HG03196 (cell line): ENCODE results near the gene ZDHHC12.

Experiments used
- ATAC-seq: cut with Tn5 transposase; IDR thresholded peaks from one replicate; pipeline ENCODE4 v1.9.1; 2021; ENCODE audit not compliant: unreplicated experiment

Gene ZDHHC12

GRCh38 chr9:128731093-128731492 is 7.2 kb upstream of the ZDHHC12 start:
- ATAC-seq = no peak

DNA sequence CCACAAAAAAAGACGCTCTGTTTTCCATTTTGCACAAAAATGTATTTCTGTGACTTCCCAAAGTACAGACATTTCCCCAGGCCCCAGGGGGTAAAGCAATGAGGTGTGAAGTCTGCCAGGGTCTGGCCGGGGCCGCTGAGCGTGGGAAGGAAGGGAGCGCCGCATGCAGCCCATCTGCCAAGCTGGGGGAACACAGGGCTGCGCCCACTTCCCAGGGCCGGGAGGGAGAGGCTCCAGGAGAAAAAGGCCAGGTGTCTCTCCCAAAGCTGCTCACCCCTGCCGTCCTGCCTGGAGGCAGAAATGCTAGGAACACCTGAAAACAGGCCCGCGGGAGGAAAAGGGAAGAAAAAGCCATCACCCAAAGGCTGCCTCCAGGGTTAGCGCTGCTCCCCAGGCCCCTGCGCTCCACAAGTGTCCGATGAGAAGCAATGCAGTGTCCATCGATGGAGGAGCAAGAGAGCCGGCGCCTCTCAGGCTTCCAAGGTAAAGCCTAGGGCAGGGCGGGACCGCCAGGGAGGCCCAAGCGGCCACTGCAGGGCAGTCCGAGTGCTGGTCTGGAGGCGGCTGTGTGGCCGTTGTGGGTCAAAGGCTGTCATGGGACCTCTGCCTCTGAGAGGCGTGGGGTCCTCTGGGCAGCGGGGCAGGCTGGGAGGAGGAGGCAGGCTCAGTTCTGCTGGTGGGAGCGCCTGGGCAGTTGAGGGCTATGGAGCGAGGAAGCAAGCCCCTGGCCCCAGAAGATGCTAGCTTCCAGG is 6.0 kb upstream of the ZDHHC12 start:
- ATAC-seq = no peak

- ATAC-seq = no peak
Observed at GRCh38 chr9:128729302-128729701, 5.4 kb upstream of the ZDHHC12 start.

- ATAC-seq = no peak
Observed at GRCh38 chr9:128728298-128728697, 4.4 kb upstream of the ZDHHC12 start.

DNA sequence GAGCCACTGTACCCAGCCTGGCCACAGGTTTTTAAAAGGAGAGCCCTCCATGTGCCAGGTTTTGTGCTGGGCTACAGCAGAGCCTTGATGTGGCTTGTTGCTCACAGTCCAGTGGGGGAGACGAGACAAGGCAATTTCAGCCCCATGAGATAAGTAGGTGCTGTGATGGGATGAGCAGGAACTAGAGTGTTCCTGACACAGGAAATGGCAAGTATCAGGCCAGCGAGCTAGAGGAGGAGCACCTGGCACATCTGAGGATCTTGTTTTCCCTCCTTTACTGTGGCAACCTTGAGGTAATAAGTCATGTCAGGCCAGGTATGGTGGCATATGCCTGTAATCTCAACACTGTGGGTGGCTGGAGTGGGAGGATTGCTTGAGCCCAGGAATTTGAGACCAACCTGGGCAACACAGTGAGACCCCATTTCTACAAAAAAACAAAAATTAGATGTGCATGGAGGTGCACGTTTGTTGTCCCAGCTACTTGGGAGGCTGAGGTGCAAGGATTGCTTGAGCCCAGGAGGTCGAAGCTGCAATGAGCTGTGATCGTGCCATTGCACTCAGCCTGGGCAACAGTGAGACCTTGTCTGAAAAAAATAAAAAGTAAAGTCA is 3.8 kb upstream of the ZDHHC12 start:
- no peak for ATAC-seq

DNA sequence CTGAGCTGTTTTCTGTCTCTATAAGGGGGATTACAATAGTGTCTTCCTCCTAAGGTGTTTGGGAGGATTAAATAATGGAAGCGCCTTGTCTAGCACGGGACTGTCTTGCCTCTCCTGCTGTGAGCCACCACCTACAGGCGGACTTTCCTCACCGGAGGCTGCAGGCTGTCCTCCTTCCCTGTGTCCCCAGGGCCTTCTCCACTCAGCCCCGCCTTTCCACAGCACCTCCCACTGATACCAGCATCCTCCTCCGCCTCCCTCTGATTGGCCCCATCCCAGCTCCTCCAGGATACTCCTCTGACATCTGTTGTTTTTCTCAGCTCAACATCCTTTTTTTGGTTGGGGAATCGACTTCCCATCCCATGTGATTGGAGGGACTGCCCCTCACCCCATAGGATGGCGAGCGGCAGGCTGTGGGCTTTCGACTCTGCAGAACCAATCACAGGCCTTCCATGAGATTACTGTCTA is 851 bp upstream of the ZDHHC12 start:
- ATAC-seq = no peak

DNA sequence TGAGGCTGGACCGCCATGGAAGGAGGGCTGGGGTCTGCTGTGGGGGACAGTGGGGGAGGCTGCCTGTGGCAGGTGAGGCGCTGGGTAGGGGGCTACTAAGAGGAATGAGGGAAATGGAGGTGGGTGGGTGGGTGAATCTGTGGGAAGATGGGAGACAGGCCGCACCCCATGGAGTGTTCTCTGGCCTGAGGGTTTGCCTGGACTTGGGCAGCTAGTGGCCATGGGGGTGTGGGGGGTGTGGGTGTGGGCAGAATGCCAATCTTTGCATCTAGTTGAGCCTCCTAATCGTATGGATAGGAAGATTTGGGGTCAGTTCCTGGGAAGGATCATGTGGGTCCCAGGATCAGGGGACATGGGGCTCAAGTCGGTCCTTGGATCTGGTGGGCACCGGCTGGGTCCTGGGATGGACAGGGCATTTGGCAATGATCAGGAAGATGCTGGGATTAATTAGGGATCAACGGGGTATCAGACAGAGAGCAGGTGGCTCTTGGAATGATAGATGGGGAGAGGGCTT is 518 bp downstream of the ZDHHC12 start:
- ATAC-seq = no peak

- ATAC-seq = no peak
Observed at GRCh38 chr9:128722380-128723351, 1.3 kb downstream of the ZDHHC12 start.

DNA sequence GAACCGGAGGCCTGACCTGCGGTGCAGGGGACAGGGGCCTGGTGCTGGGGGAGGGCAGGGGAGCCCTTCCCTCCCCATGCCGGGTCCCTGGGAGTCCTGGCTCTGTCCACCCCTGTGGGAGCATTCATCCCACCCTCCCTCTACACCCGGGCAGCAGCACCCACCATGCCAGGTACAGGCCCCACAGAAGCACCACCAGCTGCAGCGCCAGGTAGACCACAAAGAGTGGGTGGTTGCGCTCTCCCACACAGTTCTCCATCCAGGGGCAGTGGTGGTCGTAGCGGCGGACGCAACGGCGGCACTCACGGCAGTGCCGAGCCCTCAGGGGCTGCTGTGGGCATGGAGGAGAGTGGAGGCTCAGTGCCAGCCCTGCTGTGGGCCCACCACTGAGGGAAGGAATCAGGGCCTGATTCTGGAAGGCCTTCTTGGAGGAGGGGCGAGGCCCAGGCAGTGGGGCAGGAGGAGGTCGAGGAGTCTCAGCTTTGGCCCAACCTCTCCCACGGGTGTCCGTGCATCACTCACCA is 2.4 kb downstream of the ZDHHC12 start:
- no peak for ATAC-seq

DNA sequence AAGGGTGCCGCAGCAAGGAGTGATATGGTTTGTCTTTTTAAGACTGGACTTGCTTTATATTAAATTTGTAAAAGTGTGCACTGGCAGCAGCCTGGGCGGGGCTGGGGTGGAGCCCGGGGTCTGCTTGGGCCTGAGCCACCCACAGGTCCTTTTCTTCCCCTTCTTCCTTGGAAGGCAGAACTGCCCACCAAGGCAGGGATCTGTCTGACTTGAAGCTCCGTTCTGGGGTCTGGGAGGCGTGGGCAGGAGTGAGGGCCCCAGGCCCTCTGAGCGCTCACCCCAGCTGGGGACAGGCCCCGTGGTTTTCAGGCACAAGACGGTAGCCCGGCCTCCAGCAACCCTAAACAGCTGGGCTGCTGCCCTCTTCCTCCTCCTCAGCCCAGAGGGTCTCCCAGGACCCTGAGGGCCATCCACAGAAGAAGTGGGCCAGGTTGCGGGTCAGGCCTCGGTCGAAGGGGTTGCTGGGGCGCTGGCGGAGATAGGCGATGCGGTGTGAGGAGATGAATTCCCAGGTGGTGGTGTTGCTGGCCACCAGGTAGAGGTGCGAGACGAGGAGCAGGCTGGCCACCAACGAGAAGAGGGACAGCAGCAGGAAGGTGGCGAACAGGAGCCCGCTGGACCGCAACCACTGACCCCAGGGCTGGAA is 3.0 kb downstream of the ZDHHC12 start:
- no peak for ATAC-seq

DNA sequence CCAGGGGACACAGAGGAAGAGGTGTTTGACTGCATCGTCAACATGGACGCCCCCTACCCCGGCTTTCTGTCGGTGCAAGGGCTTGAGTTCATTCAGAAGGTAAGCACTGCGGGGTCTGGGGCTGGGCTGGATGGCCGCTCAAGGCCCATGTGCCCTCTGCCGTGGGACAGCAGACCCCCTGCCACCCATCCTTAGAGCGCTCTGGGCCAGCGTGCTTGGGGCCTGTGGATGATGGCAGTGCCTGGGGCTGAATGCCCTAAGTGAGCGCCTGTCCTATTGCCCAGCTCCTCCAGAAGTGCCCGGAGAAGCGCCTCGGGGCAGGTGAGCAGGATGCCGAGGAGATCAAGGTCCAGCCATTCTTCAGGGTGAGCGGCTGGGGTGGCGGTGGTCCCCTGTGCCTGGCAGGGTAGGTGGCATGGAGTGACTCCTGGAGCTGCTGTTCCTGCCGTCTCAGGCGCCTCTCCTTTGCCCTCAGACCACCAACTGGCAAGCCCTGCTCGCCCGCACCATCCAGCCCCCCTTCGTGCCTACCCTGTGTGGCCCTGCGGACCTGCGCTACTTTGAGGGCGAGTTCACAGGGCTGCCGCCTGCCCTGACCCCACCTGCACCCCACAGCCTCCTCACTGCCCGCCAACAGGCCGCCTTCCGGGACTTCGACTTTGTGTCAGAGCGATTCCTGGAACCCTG is 3.9 kb downstream of the ZDHHC12 start:
- no peak for ATAC-seq

GRCh38 chr9:128718475-128718874 is 5.5 kb downstream of the ZDHHC12 start:
- ATAC-seq = no peak

DNA sequence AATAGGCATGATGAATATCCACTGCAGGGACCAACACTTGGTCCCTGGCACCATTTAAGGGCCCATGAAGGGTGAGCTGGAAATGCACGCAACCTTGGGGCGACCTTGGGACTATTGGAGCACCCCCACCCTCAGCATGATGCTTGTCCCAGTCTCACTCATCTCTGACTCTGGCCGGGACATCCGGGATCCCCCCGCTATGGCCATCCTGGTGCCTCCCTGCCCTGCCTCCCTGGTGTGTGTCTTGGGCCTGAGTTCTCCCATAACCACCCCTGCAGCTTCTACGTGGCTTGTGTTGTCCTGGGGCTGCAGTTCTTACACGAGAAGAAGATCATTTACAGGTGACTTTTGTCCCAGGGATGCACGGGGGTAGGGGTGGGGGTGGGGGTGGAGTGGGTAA is 5.9 kb downstream of the ZDHHC12 start:
- ATAC-seq = no peak

- ATAC-seq = no peak
Observed at GRCh38 chr9:128716581-128717254, 7.2 kb downstream of the ZDHHC12 start.

DNA sequence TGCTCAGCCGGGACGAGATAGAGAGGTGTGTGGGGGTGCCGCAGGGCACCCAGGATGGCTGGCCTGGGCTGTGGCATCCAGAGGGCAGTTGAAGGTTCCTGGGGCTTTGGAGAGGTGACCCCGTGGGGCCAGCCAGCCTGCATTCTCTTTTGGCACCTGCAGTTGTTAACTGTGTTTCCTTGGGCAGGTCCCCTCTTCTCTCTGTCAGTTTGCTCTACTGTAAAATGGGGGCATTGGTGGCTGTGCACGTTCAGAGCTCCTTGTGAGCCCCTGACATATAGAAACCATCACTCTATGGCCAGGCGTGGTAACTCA is 8.5 kb downstream of the ZDHHC12 start:
- ATAC-seq = no peak

- ATAC-seq = no peak
Observed at GRCh38 chr9:128714586-128715435, 9.1 kb downstream of the ZDHHC12 start.

DNA sequence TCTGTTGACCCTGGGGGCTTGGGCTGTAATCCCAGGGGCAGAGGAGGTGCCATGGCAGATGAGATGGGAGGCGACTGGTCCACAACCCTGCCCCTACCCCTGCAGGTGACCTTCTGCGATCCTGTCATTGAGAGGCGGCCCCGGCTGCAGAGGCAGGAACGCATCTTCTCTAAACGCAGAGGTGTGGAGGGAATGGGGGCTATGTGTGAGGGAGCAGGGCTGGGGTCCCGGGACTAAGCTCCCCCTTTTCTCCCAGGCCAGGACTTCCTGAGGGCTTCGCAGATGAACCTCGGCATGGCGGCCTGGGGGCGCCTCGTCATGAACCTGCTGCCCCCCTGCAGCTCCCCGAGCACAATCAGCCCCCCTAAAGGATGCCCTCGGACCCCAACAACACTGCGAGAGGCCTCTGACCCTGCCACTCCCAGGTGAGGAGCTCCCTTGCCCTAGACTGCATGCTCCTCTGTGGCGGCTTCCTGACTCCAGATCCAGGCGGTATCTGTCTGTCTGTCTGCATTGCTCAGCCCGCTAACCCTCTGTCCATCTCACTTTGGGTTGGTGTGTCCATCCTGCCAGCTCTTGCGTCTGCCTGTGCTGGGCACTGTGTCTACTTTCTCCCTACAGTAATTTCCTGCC is 9.9 kb downstream of the ZDHHC12 start:
- ATAC-seq = no peak

GRCh38 chr9:128713411-128713780 is 10.5 kb downstream of the ZDHHC12 start:
- ATAC-seq = no peak
